ENCODE measurements around the gene NRBP1.
"Not testable (repeated sequence)": the region's sequence is repeated elsewhere in the genome, so short reads cannot be mapped to it uniquely, and the experiment has no call there.

The NRBP1 gene

DNA sequence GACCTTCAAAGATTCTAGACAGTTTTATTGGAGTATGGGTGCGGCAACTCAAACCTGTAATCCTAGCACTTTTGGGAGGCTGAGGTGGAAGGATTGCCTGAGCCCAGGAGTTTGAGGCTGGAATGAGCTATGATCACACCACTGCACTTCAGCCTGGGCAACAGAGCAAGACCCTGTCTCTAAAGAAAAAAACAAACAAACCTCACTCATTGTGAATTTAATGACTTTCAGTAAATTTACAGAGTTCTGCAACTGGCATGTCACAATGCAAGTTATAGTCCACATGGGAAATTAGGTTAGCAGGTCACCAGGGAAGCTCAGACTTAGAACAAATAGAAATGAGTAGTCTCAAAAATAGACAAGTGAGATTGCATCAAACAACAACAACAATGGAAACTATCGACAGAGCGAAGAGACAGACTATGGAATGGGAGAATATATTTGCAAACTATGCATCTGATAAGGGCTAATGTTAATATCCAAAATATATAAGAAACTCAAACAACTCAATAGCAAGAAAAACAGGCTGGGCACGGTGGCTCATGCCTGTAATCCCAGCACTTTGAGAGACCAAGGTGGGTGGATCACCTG, 6.7 kb upstream of the NRBP1 start:
- no peak for DNase-seq (ENCODE audit: low spot score)

DNA sequence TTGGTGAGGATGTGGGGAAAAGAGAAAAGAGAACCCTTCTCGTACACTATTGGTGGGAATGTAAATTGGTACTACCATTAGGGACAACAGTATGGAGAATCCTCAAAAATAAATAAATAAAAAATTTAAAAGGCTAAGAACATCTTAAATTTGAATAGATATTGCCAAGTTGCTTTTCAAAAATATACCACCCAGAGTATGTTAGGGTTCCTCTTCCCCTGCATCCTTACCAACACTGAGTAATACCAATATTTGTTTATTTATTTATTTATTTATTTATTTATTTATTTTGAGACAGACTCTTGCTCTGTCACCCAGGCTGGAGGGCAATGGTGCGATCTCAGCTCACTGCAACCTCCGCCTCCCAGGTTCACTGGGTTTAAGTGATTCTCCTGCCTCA, 5.5 kb upstream of the NRBP1 start:
- DNase-seq (ENCODE audit: low spot score): no peak

DNA sequence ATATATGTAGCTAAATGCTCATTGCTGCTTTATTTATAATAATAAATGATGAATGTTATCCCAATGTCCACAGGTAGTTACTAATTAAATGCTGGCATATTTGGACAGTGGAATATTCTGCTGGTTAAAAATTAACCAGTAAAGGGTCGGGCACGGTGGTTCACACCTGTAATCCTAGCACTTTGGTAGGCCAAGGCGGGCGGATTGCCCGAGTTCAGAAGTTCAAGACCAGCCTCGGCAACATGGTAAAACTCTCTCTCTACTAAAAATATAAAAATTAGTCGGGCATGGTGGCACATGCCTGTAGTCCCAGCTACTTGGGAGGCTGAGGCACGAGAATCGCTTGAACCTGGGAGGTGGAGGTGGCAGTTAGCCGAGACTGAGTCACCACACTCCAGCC, 3.4 kb upstream of the NRBP1 start:
- not testable (repeated sequence) for DNase-seq (ENCODE audit: low spot score)

DNA sequence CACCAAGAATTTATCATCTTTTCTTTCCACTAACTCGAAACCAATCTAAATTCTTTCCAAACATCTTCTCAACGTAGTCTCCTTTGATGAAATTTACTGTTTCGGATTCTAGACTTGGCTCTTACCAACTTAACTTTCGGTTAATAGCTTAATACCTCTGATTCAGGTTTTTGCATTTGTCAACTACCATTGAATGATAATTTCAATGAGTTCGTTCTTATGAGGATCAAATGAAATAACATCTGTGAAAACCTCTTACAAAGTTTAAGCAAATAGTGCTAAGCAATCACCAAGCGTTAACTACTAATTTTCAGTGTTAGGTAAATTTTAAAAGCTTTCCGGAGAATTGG, 593 bp upstream of the NRBP1 start:
- no peak for DNase-seq (ENCODE audit: low spot score)

DNA sequence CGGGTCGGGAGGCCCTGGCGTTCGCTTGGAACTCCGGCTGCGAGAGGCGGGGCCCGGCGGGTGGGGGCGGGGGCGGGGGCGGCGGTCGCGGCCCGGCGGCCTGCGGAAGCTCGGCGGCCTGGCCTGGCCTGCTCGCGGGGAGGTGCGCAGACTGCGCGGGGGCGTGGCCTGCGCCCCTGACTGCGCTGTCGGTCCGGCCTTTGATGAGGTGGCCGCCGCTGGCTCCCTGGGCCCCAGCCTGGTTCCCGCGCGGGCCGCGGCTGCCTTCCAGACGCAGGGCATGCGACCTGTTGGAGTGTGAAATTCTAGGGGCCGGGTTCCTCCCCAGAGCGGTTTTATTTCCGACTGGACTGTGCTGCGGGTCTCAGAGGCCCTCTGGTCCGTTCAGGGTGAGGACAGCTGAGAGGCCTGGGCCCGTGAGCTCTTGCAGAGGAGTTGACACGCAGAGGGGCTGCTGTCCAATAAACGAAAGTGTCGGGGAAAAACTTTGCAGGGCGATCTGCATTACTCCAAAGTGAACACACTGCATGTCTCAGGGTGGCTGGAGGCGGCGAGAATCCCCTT, 629 bp downstream of the NRBP1 start:
- DNase-seq (ENCODE audit: low spot score): peak; percentile 72

DNA sequence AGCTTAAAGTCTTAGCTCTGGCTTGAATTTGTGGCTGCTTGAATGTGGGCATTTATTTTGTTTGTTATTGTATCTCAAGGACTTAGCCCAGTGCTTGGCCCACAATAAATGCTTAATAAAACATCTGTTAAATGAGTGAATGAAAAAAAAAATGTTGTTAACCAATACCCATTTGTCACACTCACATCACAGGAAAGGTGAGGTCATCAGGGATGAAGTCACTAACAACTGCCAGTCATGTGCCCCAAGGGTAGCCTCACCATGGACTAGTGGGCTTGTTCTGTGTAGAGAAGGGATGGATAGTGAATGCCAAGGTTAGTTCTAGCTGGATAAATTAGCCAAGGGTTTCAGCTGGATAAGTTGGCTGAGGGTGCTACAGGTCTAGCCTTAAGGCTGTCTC, 3.0 kb downstream of the NRBP1 start:
- no peak for DNase-seq (ENCODE audit: low spot score)

DNA sequence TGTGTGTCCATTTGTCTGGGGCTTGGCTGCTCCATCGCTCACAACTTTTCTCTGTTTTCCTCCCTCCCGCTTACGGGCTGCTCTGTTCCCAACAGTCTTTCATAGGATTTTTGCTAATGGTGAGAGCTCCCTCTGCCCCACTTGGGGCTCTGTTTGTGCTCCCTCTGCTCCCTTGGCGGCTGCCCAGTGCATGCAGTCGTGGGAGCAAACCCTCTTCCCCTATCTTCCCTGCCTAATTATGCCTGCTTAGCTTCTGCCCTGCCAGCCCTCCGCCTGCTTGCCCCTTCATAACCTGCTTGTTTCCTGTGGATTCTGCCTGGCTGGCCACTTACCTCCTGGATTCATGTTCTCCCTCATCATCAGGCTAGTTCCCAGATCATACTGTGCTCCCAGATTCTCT, 7.2 kb downstream of the NRBP1 start:
- no peak for DNase-seq (ENCODE audit: low spot score)

DNA sequence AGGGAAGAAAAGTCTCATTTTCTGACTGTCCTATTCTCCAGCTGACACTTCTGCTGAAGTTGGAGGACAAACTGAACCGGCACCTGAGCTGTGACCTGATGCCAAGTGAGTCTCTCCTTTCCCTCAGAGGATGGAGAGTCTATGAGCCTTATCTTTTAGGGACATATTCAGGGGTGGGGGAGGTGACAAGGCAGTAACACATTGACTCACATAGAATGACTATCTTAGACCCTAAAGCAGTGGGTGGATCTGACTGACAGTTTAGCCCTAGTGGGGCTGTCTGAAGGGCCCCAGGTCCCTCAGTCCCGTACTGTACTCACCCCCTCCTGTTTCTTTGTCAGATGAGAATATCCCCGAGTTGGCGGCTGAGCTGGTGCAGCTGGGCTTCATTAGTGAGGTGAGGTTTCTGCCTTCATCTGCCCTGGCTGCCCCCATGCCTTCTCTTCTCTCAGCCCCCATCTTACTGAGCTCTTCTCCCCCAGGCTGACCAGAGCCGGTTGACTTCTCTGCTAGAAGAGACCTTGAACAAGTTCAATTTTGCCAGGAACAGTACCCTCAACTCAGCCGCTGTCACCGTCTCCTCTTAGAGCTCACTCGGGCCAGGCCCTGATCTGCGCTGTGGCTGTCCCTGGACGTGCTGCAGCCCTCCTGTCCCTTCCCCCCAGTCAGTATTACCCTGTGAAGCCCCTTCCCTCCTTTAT, 12.9 kb downstream of the NRBP1 start:
- DNase-seq (ENCODE audit: low spot score): no peak

DNA sequence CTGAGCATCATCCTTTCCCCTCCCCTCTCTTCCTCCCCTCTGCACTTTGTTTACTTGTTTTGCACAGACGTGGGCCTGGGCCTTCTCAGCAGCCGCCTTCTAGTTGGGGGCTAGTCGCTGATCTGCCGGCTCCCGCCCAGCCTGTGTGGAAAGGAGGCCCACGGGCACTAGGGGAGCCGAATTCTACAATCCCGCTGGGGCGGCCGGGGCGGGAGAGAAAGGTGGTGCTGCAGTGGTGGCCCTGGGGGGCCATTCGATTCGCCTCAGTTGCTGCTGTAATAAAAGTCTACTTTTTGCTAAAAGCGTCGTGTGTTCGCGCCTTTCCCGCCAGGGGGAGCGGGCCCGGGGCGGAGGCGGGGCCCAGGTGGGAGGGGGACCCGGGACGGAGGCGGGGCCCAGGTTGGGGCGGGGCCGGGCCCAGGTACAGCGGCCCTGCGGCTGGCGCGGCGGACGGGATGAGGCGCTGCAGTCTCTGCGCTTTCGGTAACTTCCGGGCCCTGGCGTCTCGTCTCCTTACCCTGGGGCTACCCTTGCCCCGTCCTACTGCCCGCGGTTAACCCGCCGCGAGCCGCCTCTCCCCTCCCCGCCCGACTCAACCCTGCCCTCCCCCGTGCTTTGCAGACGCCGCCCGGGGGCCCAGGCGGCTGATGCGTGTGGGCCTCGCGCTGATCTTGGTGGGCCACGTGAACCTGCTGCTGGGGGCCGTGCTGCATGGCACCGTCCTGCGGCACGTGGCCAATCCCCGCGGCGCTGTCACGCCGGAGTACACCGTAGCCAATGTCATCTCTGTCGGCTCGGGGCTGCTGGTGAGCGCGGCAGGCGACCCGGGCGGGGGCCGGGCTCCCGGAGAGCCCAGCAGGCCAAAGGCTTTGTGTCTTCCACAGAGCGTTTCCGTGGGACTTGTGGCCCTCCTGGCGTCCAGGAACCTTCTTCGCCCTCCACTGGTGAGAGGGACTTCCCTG, 13.8 kb downstream of the NRBP1 start, which contains the start of gene KRTCAP3:
TSS of gene KRTCAP3 (plus strand) at position 424 of the 962 bp plus-strand sequence. CDS start at position 456, 32 bp downstream.
- peak; percentile 55 for DNase-seq (ENCODE audit: low spot score)

DNA sequence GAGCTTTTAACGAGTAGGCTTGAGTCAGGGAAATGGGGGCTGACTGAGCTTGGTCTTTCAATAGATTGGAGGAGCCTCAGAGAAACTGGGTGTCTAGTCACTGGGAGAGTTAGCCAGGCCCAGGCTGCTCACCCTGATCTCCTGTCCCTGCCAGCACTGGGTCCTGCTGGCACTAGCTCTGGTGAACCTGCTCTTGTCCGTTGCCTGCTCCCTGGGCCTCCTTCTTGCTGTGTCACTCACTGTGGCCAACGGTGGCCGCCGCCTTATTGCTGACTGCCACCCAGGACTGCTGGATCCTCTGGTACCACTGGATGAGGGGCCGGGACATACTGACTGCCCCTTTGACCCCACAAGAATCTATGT, 14.5 kb downstream of the NRBP1 start:
- no peak for DNase-seq (ENCODE audit: low spot score)

DNA sequence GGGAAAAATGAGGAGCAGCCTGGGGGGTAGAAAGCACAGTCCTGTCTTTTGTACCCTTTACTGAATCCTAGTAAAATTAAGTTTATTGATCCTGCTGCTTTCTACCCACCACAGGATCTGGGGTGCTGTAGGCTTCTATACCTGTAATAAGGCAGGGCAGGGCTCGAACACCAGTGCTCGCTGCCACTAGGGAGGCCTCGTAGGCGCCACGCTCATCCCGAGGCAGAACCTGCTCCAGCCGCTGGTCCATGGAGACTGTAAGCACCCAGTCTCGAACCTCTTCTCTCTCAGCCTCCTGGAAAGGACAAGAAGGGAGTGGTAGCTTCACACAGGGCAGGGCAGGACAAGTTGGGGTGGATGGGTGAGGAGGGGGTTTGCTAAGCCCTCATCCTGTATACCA, 16.7 kb downstream of the NRBP1 start:
- no peak for DNase-seq (ENCODE audit: low spot score)

DNA sequence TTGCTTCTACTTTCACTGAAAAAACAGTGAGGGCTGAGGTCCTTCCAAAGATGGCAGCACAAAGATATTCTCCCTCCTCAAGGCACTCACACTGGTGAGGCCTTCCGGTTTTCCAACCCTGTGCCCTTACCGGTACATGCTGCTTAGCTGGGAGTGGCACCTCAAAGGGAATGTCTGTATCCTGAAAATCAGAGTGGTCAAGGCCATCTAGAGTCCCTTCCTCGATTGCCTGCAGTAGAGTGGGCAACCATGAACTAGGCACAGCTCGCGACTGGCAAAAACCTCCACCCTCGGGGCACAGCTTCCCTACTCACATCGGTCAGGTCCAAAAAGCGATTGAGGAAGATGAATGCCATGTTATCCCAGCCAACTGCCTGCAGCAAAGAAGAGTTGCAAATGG, 17.2 kb downstream of the NRBP1 start:
- DNase-seq (ENCODE audit: low spot score): no peak

DNA sequence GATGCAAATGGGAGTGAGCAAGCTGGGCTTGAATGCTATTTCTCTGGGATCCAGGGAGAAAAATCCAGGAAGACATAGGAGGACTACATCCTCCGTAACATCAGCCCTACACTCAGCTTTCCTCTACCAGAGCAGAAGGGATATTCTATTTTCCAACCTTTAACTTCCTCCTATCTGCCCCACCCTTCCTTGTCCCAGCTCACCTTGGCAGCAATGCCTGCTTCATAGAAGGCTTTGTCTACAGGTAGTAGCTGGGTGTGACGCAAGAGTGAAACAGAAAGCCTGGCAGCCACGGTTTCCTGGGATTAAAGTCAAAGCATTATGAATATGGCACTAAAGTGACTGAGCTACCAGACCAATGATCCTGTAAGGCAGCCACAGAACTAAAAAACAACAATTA, 17.6 kb downstream of the NRBP1 start:
- DNase-seq (ENCODE audit: low spot score): no peak

DNA sequence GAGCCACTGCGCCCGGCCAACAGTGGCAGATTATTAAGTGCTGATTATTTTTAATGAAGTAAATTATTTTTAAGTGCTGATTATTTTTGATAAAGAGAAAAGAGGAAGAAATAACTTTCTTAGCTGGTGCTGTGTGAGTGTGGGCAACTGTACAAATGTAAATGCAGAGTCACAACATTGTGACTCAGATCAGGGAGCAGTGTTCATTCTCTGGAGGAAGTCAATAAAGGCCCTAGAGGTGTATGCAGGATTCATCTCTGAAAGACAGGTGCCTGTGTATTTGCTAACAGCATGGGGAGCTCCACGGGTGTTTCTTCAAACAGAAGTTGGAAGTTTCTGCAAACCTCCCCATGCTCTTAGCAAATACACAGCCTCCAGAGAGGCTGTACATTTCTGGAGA, 19.9 kb downstream of the NRBP1 start:
- no peak for DNase-seq (ENCODE audit: low spot score)

DNA sequence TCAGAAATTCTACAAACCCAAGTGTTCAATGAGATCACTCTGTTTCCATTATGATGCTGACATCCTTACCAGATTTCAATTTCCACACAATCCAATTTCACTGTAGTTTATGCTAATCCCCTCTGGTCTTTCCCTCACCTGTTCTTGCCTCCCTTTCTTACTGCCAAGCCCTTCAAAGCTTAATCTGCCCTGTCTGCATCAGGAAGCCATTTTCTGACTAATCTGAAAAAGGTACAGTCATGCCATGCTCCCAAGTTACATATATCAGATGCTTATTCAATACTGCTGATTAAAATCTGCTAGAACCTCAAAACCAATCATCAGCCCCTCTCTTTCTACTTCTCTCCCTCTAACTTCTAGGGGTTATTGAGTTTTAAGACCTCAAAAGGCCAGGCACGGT, 22.7 kb downstream of the NRBP1 start:
- DNase-seq (ENCODE audit: low spot score): no peak

DNA sequence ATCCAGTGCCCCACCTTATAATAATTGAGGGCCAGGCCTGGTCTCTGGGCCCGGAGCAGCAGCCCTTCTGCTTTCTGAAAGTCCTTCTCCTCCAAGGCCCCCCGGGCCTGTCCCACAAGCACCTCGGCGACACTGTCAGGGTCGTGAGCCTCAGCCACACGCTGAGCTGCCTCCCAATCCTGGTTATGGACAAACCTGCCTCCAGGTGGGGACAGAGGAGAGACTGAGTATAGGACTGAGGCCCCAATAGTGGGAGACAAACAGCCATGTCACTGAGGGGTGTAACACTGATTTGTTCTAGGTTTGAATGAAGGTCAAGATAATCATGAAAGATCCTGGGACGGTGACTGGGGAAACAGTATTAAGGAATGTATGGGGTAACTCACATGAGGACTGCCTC, 25.5 kb downstream of the NRBP1 start:
- no peak for DNase-seq (ENCODE audit: low spot score)

DNA sequence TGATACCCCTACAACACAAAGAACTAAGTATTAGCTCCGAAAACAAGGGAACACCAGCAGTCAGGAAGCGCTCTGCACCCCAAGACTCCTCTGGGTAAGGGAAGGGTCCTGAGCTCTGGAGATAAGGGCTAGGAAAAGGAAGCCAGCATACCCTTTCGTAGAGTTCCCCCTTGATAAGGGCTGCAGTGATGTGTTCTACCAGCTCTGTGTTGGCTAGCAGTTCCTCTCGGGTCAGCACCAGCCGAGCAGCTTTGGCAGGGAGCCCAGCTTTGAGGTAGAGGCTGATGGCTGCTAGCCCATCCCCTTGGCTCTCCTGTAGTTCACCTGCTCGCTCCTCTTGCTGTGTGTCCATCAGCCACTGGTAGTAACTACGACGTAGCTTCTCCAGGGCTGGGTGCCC, 32.7 kb downstream of the NRBP1 start:
- DNase-seq (ENCODE audit: low spot score): no peak

DNA sequence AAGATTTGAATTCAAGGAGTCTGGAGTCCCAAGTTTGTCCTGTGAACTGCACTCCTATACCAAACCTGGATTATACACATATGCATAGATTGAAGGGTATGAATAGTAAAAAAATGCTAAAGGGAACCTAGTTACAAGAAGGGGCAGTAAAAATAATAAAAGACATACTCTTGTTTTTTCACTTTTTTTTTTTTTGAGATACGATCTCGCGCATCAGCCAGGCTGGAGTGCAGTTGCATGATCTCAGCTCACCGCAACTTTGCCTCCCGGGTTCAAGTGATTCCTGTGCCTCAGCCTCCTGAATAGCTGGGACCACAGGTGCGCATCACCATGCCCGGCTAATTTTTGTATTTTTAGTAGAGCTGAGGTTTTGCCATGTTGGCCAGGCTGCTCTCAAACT, 36.0 kb downstream of the NRBP1 start:
- no peak for DNase-seq (ENCODE audit: low spot score)

DNA sequence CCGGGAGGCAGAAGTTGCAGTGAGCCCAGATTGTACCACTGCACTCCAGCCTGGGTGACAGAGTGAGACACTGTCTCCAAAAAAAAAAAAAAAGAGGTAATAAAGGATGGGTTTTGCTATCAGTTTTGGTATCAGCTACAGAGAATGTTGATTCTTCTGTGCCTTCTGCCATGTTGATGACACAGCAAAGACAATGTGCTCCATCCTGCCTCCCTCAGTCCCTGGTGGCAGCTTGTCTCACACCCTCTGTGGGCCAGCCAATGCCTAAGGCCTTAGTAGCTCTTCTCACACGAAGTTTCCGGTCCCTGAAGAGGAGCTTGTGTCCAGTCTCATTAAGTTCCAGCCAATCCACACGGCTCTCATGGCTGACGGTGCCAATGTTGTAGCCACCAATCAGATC, 43.5 kb downstream of the NRBP1 start:
- DNase-seq (ENCODE audit: low spot score): no peak

DNA sequence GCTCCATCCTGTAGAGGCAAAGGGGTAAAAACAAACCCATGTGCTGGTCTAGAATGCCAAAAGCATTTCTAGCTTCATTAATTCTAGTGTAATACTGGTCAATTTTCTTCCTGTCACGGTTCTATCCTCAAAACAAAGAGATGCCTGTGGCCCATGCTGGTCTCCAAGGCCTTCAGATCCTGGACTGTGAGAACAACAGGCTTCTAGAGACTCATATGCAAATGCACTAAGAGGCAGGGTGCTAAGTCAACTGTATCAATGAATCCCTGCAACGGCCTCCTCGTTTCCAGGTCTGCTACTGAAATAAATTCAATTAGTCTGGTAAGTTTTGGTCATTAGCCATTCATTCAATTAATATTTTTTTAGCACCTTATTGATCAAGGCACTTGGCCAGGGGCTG, 57.1 kb downstream of the NRBP1 start:
- DNase-seq (ENCODE audit: low spot score): no peak

DNA sequence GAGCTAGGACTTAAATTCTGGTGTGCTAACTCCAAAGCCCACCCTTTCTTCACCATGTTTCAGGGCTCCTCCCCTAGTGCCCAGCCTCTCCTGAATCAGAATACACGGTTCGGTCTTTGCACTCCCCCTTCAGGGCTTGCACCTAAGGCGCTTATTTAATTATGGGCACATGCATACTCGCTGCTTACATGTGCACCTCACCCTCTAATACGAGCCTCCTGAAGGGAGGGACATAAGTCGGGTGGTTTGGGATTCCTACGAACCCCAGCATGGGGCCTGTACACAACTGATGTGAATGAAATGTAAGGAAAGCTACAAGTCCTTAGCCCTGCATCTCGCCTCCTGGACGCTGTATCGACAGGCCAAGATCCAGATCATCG, 60.7 kb downstream of the NRBP1 start:
- no peak for DNase-seq (ENCODE audit: low spot score)

DNA sequence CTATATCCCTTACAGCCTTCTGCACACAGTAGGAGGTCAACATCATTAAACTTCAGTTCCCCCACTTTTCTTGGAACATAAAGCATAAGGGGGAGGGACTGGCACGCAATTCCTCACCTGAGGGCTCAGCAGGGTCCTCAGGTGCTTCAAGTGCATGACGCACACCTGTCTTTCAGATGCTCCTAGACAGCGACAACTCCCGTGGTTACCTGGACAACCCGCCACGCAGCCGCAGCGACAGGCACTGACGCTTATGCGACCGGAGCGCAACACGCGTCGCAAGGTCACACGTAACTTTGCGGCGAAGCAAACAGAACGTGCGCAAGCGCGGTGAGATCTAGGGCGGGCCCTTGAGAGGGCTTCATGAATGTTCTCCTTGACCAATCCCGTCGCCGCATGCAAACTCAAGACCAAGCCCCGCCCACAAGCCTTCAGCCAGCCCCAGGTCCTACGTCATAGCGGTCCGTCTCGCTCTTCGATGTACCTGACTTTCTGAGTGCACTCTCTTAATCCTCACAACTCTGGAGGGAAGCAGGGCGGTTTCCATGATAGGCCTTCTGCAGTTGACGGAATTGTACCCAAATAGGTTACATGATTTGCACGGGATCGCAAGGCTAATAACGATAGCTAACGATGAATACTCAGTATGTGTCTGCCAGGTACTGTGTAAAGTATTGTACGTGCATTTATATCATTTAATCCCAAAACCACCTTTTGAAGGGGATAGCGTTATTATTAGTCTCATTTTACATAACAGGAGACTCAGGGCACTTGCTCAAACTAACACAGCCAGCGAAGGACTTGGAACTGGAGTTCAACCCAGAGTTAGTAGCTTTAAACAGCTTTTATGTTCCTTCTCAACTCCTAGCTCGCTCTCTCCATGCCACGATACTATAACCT, 61.3 kb downstream of the NRBP1 start, which contains the start of gene IFT172:
TSS of gene IFT172 (minus strand) at position 246 of the 900 bp plus-strand sequence. CDS start at position 156, 90 bp downstream.
- peak; percentile 99 for DNase-seq (ENCODE audit: low spot score)

Data from CD4-positive, alpha-beta T cell treated with Interleukin-6 at 100 ng/mL for 8 hours (primary cell).